Brain microvascular endothelial cell (primary cell): Measurements from ENCODE around the gene PTPN14.

Experiments used
- DNase-seq: peaks from one replicate; pipeline ENCODE4 v3.0.0-alpha.2; 2020
- H3K27ac ChIP-seq: fragments of 250-450 bp; sonication (Bioruptor Pico); 2 replicates; pipeline ENCODE4 v1.5.1; 2020; ENCODE audit warnings: mild to moderate bottlenecking, moderate library complexity
- H3K27me3 ChIP-seq: fragments of 250-450 bp; sonication (Bioruptor Pico); replicated peaks from 2 replicates; pipeline ENCODE4 v1.5.1; 2020; ENCODE audit warnings: mild to moderate bottlenecking
- H3K36me3 ChIP-seq: fragments of 250-450 bp; sonication (Bioruptor Pico); replicated peaks from 2 replicates; pipeline ENCODE4 v1.5.1; 2020; ENCODE audit warnings: mild to moderate bottlenecking
- H3K4me3 ChIP-seq: 2 replicates; pipeline ENCODE4 v1.5.1; 2011; ENCODE audit warnings: low read depth, mild to moderate bottlenecking, control low read depth, low read length, moderate library complexity
- CTCF ChIP-seq: IDR thresholded peaks from 2 replicates; pipeline ENCODE4 v1.5.1; 2011; ENCODE audit warnings: low read depth, mild to moderate bottlenecking, moderate library complexity, low read length, control low read depth, inconsistent platforms; ENCODE audit errors: missing control alignments
- in situ Hi-C: cut with HindIII; loops from 2 replicates; pipeline ENCODE4 v1.10.0; 2017; ENCODE audit warnings: low sequenced_read_pairs, low pct_ligation_motif_present

Gene PTPN14

DNA sequence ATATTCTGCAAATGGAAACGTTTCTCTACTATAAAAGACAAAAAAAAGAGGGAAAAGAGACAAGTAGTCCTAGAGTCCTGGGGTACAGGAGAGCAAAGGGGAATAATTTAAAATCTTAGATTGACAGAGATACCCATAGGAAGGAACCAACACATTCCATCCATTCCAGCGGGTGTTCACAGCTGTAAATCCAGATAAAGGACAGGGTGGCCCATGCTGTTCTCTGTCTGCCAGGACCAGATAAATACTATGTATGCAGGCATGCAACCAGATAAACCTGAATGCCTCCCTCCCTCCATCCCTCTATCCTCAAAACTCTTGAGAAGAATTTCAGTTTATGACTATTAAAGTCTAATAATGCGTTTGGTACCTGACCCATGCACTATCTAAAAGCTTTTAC, 131.8 kb downstream of the PTPN14 start:
- in situ Hi-C loops: no loop called here
- H3K27me3 ChIP-seq: no peaks in the 10 kb centered on the region
- DNase-seq: no peak
- H3K36me3 ChIP-seq: no peaks in the 10 kb centered on the region
- no peak overlapping the region for H3K4me3 ChIP-seq
- H3K27ac ChIP-seq: peak overlapping the region; percentile 25
- TF ChIP-seq CTCF: no peak

DNA sequence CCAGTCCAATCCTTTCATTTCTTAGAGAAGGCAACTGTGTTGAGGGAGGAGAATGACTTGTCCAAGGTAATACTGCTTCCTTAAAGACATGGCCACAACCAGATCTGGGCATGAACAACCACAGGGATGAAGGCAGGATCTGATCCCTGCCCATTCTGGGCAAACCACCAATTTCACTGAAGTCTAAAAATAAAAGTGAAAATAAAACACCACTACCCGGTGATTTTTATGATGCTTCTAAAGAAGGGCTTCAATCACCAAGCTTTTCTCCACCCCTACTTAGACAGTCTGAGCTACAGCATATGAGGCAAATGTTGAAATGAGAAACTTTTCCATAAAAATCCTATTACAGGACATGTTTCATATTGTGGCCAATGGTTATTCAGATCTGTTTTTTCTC, 133.0 kb downstream of the PTPN14 start:
- H3K4me3 ChIP-seq: no peak overlapping the region
- no peaks in the 10 kb centered on the region for H3K27me3 ChIP-seq
- no peak for DNase-seq
- in situ Hi-C loops: no loop called here
- H3K27ac ChIP-seq: no peak overlapping the region
- no peaks in the 10 kb centered on the region for H3K36me3 ChIP-seq
- TF ChIP-seq CTCF: no peak

- Histone ChIP-seq H3K36me3 (no peaks in the 10 kb centered on the region), H3K27me3 (no peaks in the 10 kb centered on the region), H3K27ac (no peak overlapping the region), H3K4me3 (no peak overlapping the region)
- no peak for DNase-seq
- in situ Hi-C loops: no loop called here
- TF ChIP-seq CTCF: no peak
Measured at GRCh38 chr1:214417545-214418210, 133.7 kb downstream of the PTPN14 start.

- H3K27ac ChIP-seq: no peak overlapping the region
- in situ Hi-C loops: no loop called here
- H3K4me3 ChIP-seq: no peak overlapping the region
- no peak for TF ChIP-seq CTCF
- no peak for DNase-seq
- H3K27me3 ChIP-seq: no peaks in the 10 kb centered on the region
- no peaks in the 10 kb centered on the region for H3K36me3 ChIP-seq
Measured at GRCh38 chr1:214416858-214417257, 134.5 kb downstream of the PTPN14 start.

DNA sequence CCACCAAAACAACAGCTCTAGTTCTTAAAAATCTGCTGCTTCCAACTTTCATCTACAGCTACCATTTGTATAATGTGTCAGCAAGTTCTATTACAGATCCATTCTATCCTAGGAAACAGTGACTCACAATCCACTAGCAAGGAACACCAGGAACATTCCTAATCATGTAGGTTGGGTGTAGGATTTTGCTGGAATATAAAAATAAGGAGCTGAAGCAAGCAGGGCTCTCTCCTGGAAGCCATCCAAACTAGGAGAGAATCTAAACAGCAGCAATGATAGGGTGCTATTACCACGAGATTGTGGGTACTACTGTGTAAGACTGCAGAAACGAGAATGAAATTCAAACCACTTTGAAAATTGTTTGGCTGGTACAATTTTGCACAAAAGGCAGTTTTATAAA, 135.0 kb downstream of the PTPN14 start:
- Histone ChIP-seq H3K27ac (no peak overlapping the region), H3K27me3 (no peaks in the 10 kb centered on the region), H3K4me3 (no peak overlapping the region), H3K36me3 (no peaks in the 10 kb centered on the region)
- no peak for TF ChIP-seq CTCF
- in situ Hi-C loops: no loop called here
- DNase-seq: no peak

DNA sequence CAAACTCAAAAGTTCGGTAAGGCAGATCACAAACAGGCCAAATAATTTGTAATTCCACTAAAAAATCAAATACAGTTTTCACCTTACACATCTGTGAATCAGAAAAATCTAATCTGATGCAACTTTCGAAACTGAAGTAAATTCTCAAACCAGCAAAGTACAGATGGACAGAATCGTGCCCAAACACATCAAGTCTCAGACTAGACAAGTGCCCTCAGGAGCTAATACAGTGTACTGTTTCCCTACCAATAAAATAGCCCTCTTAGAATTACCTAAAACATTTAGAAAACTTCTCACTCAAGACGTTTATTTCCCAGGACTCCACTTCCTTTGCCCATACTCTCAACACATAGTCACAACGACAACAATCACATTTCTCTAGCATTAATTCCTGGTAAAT, 136.3 kb downstream of the PTPN14 start:
- no peak for TF ChIP-seq CTCF
- Histone ChIP-seq H3K27ac (no peak overlapping the region), H3K27me3 (no peaks in the 10 kb centered on the region), H3K36me3 (peaks cover 8% of the 10 kb centered on the region), H3K4me3 (no peak overlapping the region)
- in situ Hi-C loops: no loop called here
- DNase-seq: no peak
